ENCODE data around the gene LIX1L.

DNA sequence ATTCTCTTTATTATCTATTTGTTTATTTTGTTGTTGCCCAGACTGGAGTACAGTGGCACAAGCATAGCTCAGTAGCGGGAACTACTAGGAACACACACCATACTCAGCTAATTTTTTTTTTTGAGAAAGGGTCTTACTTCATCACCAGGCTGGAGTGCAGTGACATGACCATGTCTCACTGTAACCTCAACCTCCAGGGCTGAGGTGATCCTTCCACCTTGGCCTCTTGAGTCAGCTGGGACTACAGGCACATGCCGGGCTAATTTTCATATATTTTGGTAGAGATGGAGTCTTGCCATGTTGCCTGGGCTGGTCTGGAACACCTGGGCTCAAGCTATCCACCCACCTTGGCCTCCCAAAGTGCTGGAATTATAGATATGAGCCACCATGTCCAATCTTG lies 43.9 kb upstream of the LIX1L start:
- TF ChIP-seq POLR2A (IDR thresholded peaks at IDR 0.05; ENCODE audit: low read depth, low read length) (no peak), TAF1 (IDR thresholded peaks at IDR 0.05; ENCODE audit: borderline replicate concordance, low read depth, low read length) (no peak)

Measured in GM12892 (cell line).